ENCODE measurements around the gene HECTD2.
"Not testable (repeated sequence)": the region's sequence is repeated elsewhere in the genome, so short reads cannot be mapped to it uniquely, and the experiment has no call there.

Gene HECTD2

GRCh38 chr10:91539930-91540329 lies 129.8 kb downstream of the HECTD2 start:
- DNase-seq = no peak

- no peak for DNase-seq
Measured at GRCh38 chr10:91540733-91541132, 130.6 kb downstream of the HECTD2 start.

GRCh38 chr10:91541481-91541880 lies 131.3 kb downstream of the HECTD2 start:
- peak; percentile 50 for DNase-seq

- no peak for DNase-seq
Measured at GRCh38 chr10:91545384-91545783, 135.2 kb downstream of the HECTD2 start.

GRCh38 chr10:91545838-91546237 lies 135.7 kb downstream of the HECTD2 start:
- DNase-seq = no peak

DNA sequence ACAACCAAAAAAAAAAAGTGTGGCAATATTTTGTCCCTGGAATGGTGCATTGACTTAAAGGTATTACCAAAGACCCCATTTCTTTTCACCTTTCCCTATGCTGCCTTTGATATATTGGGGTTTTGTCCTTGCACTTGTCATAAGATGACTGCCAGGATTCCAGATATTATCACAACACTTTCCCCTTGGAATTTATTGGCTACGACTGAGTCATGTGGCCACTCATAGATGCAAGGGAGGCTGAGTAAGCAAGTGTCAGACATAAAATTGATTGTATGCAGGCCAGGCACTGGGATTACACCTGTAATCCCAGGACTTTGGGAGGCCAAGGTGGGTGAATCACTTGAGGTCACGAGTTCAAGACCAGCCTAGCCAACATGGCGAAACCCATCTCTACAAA lies 139.1 kb downstream of the HECTD2 start:
- DNase-seq = no peak

DNA sequence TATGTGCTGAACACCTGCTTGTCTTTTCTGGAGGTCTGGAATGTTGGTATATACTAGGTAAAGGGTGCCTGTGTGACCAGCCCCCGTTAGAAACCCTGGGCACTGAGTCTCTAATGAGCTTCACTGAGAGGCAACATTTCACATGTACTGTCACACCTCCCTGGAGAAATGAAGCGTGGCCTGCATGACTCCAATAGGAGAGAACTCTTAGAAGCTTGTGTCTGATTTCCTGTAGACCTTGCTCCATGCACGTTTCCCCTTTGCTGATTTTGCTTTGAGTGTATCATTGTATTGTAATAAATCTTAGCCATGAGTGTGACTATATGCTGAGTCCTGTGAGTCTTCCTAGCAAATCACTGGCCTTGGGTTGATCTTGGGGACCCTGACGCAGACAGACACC lies 139.9 kb downstream of the HECTD2 start:
- no peak for DNase-seq

DNA sequence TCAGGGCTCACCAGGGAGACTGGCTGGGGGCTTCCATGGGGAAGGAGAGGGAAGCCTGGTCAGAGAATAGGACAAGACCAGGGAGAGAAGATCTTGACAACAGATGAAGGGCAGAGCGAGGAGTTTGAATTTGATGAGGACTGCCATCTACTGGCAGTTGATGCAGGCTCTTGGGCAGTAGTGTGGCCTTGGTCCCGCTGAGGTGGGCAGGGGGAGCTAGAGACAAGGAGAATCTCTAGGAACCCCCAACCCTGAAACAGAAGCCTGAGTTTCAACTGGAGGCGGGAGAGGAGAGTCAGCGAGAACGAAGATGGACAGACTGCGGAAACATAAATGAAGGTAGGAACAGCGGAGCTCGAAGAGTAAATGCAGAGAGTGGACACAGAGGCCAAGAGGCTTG lies 141.7 kb downstream of the HECTD2 start:
- DNase-seq = peak; percentile 87

DNA sequence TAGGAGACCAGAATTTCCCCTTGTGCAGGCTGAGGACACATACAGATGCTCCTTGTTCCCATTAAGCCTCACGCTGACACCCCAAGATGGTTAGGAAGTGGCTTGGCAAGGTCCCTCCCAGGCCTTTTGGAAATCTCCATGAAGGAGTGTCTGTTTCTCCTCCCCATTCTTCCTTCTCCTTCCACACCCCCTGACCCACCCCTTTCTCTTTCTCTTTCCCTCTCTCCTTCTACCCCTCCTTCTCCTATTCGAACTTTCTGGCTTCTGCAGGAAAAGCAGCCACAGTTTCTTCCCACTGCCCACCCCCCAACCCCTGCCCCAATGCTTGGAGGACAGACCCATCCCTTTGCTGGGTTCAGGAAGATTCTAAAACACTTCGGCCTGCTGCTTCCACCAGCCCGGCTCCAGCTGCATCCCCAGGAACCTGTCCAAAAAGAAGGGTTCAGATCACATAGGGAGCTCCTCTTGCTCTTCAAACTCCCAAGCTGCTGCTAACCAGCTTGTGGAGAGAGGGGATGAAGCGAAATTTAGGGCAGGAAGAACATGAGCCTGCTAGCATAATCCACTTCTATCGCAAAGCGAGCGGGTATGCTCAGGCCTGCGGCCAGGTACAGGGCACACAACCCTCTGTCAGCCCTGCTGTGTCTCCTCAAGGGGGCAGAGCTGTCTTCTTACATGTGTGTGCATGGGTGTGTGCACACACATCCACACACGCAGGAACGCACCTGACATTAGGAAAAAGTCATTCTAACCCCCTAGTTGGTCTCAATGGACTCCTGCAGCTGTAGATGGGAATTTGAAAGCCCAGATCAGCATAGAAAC lies 142.3 kb downstream of the HECTD2 start:
- DNase-seq = no peak

- DNase-seq = no peak
Measured at GRCh38 chr10:91555455-91555854, 145.3 kb downstream of the HECTD2 start.

GRCh38 chr10:91556691-91557566 lies 146.8 kb downstream of the HECTD2 start:
- no peak for DNase-seq

- no peak for DNase-seq
Measured at GRCh38 chr10:91557651-91558111, 147.5 kb downstream of the HECTD2 start.

DNA sequence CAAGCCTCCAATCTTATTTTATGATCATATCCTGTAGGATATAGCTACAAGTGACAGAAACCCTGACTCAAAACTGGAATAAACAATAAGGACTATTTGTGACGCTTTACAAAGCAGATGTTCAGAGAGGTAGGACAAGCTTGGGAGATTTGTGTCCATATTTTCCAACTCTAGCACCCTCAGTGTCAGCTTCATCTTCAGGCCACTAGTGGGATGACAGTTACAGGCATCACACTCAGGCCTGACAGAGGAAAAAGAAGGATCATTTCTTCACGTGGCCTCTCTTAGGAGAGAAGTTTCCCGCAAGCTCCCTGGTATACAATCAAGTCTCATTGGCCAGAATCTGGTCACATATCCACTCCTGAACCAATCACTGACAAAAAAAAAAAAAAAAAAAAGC lies 148.3 kb downstream of the HECTD2 start:
- no peak for DNase-seq

- DNase-seq = no peak
Measured at GRCh38 chr10:91559169-91559568, 149.0 kb downstream of the HECTD2 start.

- DNase-seq = no peak
Measured at GRCh38 chr10:91559750-91560149, 149.6 kb downstream of the HECTD2 start.

DNA sequence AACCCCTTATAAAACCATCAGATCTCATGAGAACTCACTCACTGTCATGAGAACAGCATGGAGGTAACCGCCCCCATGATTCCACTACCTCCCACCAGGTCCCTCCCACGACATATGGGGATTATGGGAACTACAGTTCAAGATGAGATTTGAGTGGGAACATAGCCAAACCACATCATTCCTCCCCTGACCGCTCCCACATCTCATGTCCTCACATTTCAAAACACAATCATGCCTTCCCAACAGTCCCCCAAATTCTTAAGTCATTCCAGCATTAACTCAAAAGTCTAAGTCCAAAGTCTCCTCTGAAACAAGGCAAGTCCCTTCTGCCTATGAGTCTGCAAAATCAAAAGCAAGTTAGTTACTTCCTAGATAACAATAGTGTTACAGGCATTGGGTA lies 150.7 kb downstream of the HECTD2 start:
- not testable (repeated sequence) for DNase-seq

- no peak for DNase-seq
Measured at GRCh38 chr10:91562839-91563581, 152.9 kb downstream of the HECTD2 start.

- no peak for DNase-seq
Measured at GRCh38 chr10:91564026-91564425, 153.9 kb downstream of the HECTD2 start.
